Tibial nerve (tissue), 4 donors: ENCODE data around the gene NEGR1. TPM values are rescaled to one million over a fixed set of nuclear protein-coding genes. Genes with fewer than 3 reads are reported as not detected.
A peak's percentile ranks its signal among the peaks of the same experiment; 100 is the strongest.

Experiments used
- DNase-seq, 2 donors: peaks; one replicate each; pipeline ENCODE4 v3.0.0-alpha.2; 2019; ENCODE audit warnings: low spot score in 2 of 2
- H3K27ac ChIP-seq, 4 donors: fragments of 200-600 bp; sonication (generic) in 3 of 4; one replicate each; pipeline ENCODE4 v1.5.1; 2017 to 2019; ENCODE audit warnings: mild to moderate bottlenecking in 1 of 4
- H3K27me3 ChIP-seq, 2 donors: fragments of 200-600 bp; sonication (generic) in 1 of 2; one replicate each; pipeline versions ENCODE4 v1.5.1 to v1.6.0; 2017 to 2019
- H3K36me3 ChIP-seq, 3 donors: fragments of 200-600 bp; sonication (generic); one replicate each; pipeline ENCODE4 v1.5.1; 2018 to 2019
- H3K4me1 ChIP-seq, 4 donors: fragments of 200-600 bp; sonication (generic) in 3 of 4; one replicate each; pipeline ENCODE4 v1.5.1; 2017 to 2019
- H3K4me3 ChIP-seq, 4 donors: fragments of 200-600 bp; sonication (generic) in 3 of 4; one replicate each; pipeline ENCODE4 v1.5.1; 2017 to 2019; ENCODE audit warnings: mild to moderate bottlenecking in 1 of 4, moderate library complexity in 1 of 4
- H3K9me3 ChIP-seq, 4 donors: fragments of 200-600 bp; sonication (generic) in 3 of 4; one replicate each; pipeline ENCODE4 v1.5.1; 2017 to 2019
- CTCF ChIP-seq, 5 experiments: fragments of 200-600 bp in 3 of 5; fragments of 450-650 bp in 2 of 5; sonication (generic) in 3 of 5; IDR thresholded peaks; one replicate each; pipeline ENCODE4 v1.5.1; 2016 to 2019; ENCODE audit warnings: antibody characterized with exemption in 5 of 5, mild to moderate bottlenecking in 3 of 5, moderate library complexity in 2 of 5
- EP300 ChIP-seq, 2 donors: sonication (generic); formaldehyde crosslinking; IDR thresholded peaks; one replicate each; pipeline ENCODE4 v1.6.1; 2017; ENCODE audit warnings: antibody characterized with exemption in 2 of 2, mild to moderate bottlenecking in 1 of 2
- POLR2A ChIP-seq, 2 donors: fragments of 450-650 bp; IDR thresholded peaks; one replicate each; pipeline ENCODE4 v1.6.1; 2017; ENCODE audit warnings: antibody characterized with exemption in 2 of 2, mild to moderate bottlenecking in 2 of 2, moderate library complexity in 2 of 2
- WGBS, 2 donors: methylation state at CpG; one replicate each; pipeline ENCODE4 v1.1.5; 2018; 5-methylcytosine and 5-hydroxymethylcytosine counted together
- total RNA-seq, 4 donors: library from RNA; depleted of rRNA; stranded (reverse); fragments of >200 nt; gene quantifications; one replicate each; pipeline ENCODE4 v1.1.0, GENCODE V29; 2016

Gene NEGR1
- total RNA-seq, 4 donors from 2014 or later = 46.0 to 58.2 (median 52.4) TPM

GRCh38 chr1:72137656-72138055, 144.7 kb downstream of the NEGR1 start:
- no peak overlapping the region for H3K4me3 ChIP-seq
- DNase-seq = no peak
- no peaks in the 10 kb centered on the region for H3K4me1 ChIP-seq
- 89 to 94% methylated on average over 1 of the region's 1 CpG for WGBS, 2 donors
- peaks cover 0 to 8% (median 0%) of the 10 kb centered on the region in 3 donors for H3K36me3 ChIP-seq
- no peaks in the 10 kb centered on the region for H3K27me3 ChIP-seq
- TF ChIP-seq POLR2A (IDR thresholded peaks at IDR 0.05) = no peak
- no peak for TF ChIP-seq CTCF (IDR thresholded peaks at IDR 0.05)
- TF ChIP-seq EP300 (IDR thresholded peaks at IDR 0.05) = no peak
- peaks cover 0 to 18% (median 8%) of the 10 kb centered on the region in 4 donors for H3K9me3 ChIP-seq
- no peak overlapping the region for H3K27ac ChIP-seq

- no peak for DNase-seq
- H3K9me3 ChIP-seq = no peaks in the 10 kb centered on the region
- 86 to 89% methylated on average over 2 of the region's 2 CpGs for WGBS, 2 donors
- no peak for TF ChIP-seq POLR2A (IDR thresholded peaks at IDR 0.05)
- no peak for TF ChIP-seq CTCF (IDR thresholded peaks at IDR 0.05)
- no peak for TF ChIP-seq EP300 (IDR thresholded peaks at IDR 0.05)
- no peak overlapping the region for H3K4me3 ChIP-seq
- no peaks in the 10 kb centered on the region for H3K36me3 ChIP-seq
- H3K27me3 ChIP-seq = no peaks in the 10 kb centered on the region
- H3K4me1 ChIP-seq = peaks cover 0 to 10% (median 0%) of the 10 kb centered on the region in 4 donors
- no peak overlapping the region for H3K27ac ChIP-seq
Observed at GRCh38 chr1:72129869-72130268, 152.5 kb downstream of the NEGR1 start.

GRCh38 chr1:72122099-72122880, 160.0 kb downstream of the NEGR1 start:
- Histone ChIP-seq H3K36me3 (no peaks in the 10 kb centered on the region), H3K9me3 (no peaks in the 10 kb centered on the region), H3K4me1 (peaks cover 0 to 48% (median 11%) of the 10 kb centered on the region in 4 donors), H3K27me3 (no peaks in the 10 kb centered on the region), H3K27ac (peak overlapping the region; percentile 23 to 91 (median 68)), H3K4me3 (peak overlapping the region in 1 of 4 donors; percentile 10)
- peak in 1 of 2 donors; percentile 27 for DNase-seq
- 13 to 14% methylated on average over 4 of the region's 4 CpGs for WGBS, 2 donors
- TF ChIP-seq EP300 (IDR thresholded peaks at IDR 0.05) = peak; percentile 58 to 84
- no peak for TF ChIP-seq POLR2A (IDR thresholded peaks at IDR 0.05)

- Histone ChIP-seq H3K27me3 (no peaks in the 10 kb centered on the region), H3K4me1 (peaks cover 5 to 52% (median 11%) of the 10 kb centered on the region in 4 donors), H3K36me3 (no peaks in the 10 kb centered on the region), H3K27ac (peak overlapping the region in 3 of 4 donors; percentile 46 to 91 (median 81)), H3K9me3 (no peaks in the 10 kb centered on the region), H3K4me3 (no peak overlapping the region)
- TF ChIP-seq EP300 (IDR thresholded peaks at IDR 0.05) (peak in 1 of 2 donors; percentile 15), POLR2A (IDR thresholded peaks at IDR 0.05) (no peak)
- no peak for DNase-seq
- WGBS, 2 donors = 75 to 76% methylated on average over 1 of the region's 1 CpG
Observed at GRCh38 chr1:72119491-72119890, 162.8 kb downstream of the NEGR1 start.

- no peaks in the 10 kb centered on the region for H3K27me3 ChIP-seq
- H3K9me3 ChIP-seq = no peaks in the 10 kb centered on the region
- no peak for DNase-seq
- H3K36me3 ChIP-seq = no peaks in the 10 kb centered on the region
- peak overlapping the region in 2 of 4 donors; percentile 19 to 23 for H3K27ac ChIP-seq
- no peak for TF ChIP-seq EP300 (IDR thresholded peaks at IDR 0.05)
- no peak for TF ChIP-seq POLR2A (IDR thresholded peaks at IDR 0.05)
- no peak for TF ChIP-seq CTCF (IDR thresholded peaks at IDR 0.05)
- no peak overlapping the region for H3K4me3 ChIP-seq
- peaks cover 4 to 36% (median 7%) of the 10 kb centered on the region in 4 donors for H3K4me1 ChIP-seq
- WGBS, 2 donors = 88 to 100% methylated on average over 2 of the region's 2 CpGs
Observed at GRCh38 chr1:72117621-72118020, 164.7 kb downstream of the NEGR1 start.

- TF ChIP-seq EP300 (IDR thresholded peaks at IDR 0.05) (no peak), POLR2A (IDR thresholded peaks at IDR 0.05) (no peak), CTCF (IDR thresholded peaks at IDR 0.05) (no peak)
- WGBS, 2 donors = 46 to 62% methylated on average over 2 of the region's 2 CpGs
- no peak overlapping the region for H3K4me3 ChIP-seq
- peaks cover 3 to 25% (median 5%) of the 10 kb centered on the region in 4 donors for H3K4me1 ChIP-seq
- H3K27me3 ChIP-seq = no peaks in the 10 kb centered on the region
- H3K27ac ChIP-seq = peak overlapping the region in 2 of 4 donors; percentile 53 to 55
- H3K9me3 ChIP-seq = no peaks in the 10 kb centered on the region
- no peak for DNase-seq
- no peaks in the 10 kb centered on the region for H3K36me3 ChIP-seq
Observed at GRCh38 chr1:72115290-72115689, 167.0 kb downstream of the NEGR1 start.
